K562 (cell line): ENCODE results near the gene WDR35. TPM values are rescaled to one million over a fixed set of nuclear protein-coding genes. Genes with fewer than 3 reads are reported as not detected.

Source experiments
- ATAC-seq: fragments of 200-7000 bp; cut with Tn5 transposase; 3 replicates; pipeline ENCODE4 v1.9.1; 2020; ENCODE audit warnings: moderate library complexity
- BruUV-seq: library from RNA; stranded (reverse); fragments of 400-500 nt; replicated peaks from 2 replicates; lab custom pipeline; 2021; lab: Mats Ljungman, UMichigan
- CTCF ChIA-PET: fragments of 300-600 bp; formaldehyde crosslinking; extraction: SDS; loops from one replicate; lab custom pipeline; 2021; ENCODE audit warnings: low intra/inter-chr PET ratio; lab: Yijun Ruan, JAX
- POLR2A ChIA-PET: fragments of 300-600, 350-650 bp; sonication (Branson Sonifier 250); formaldehyde crosslinking; extraction: SDS; loops from one replicate; lab custom pipeline; 2021; ENCODE audit warnings: antibody characterized with exemption, inconsistent platforms; lab: Yijun Ruan, JAX
- DNase-seq, 4 experiments: peaks; one replicate each; pipeline versions ENCODE4 v3.0.0 to v3.0.0-alpha.2; 2011 to 2018; ENCODE audit warnings: low spot score in 3 of 4, mixed read lengths in 3 of 4; ENCODE audit errors: extremely low read depth in 1 of 4
- FAIRE-seq: peaks from 2 replicates; lab custom pipeline; 2011; peaks lifted over from hg19 to GRCh38; lab: Jason Lieb, UNC
- H2AFZ ChIP-seq: 2 replicates; pipeline ENCODE4 v1.6.0; 2011; ENCODE audit warnings: low read depth, low read length, control low read depth, inconsistent platforms
- H3K27ac ChIP-seq: fragments of 200-600 bp; 3 replicates; pipeline ENCODE4 v1.8.0; 2011; ENCODE audit warnings: low read depth, mild to moderate bottlenecking, control low read depth, inconsistent platforms, low read length, moderate library complexity, mixed read lengths; ENCODE audit errors: extremely low read depth
- H3K27me3 ChIP-seq, 2 experiments: fragments of 300-600 bp in 1 of 2; 2 replicates in 1 of 2; 3 replicates in 1 of 2; pipeline versions ENCODE4 v1.6.0 to v1.8.0; 2011; ENCODE audit warnings: inconsistent platforms in 2 of 2, low read length in 2 of 2, mild to moderate bottlenecking in 1 of 2, mixed read lengths in 1 of 2, moderate library complexity in 1 of 2; ENCODE audit not compliant: control insufficient read depth in 2 of 2, insufficient read depth in 2 of 2
- H3K36me3 ChIP-seq: fragments of 300-600 bp; 3 replicates; pipeline ENCODE4 v1.8.0; 2011; ENCODE audit warnings: mild to moderate bottlenecking, low read length, inconsistent platforms; ENCODE audit not compliant: control insufficient read depth, insufficient read depth
- H3K4me1 ChIP-seq, 2 experiments: fragments of 200-600 bp in 1 of 2; replicated peaks in 1 of 2; 2 replicates in 1 of 2; 3 replicates in 1 of 2; pipeline versions ENCODE4 v1.5.1 to v1.8.0; 2011; ENCODE audit warnings: inconsistent platforms in 2 of 2, low read length in 2 of 2, mild to moderate bottlenecking in 1 of 2, mixed read lengths in 1 of 2, moderate library complexity in 1 of 2; ENCODE audit not compliant: control insufficient read depth in 2 of 2, insufficient read depth in 2 of 2
- H3K4me2 ChIP-seq: 2 replicates; pipeline ENCODE4 v1.6.1; 2011; ENCODE audit warnings: low read length, control low read depth, inconsistent platforms, mixed read lengths; ENCODE audit not compliant: insufficient read depth
- H3K4me3 ChIP-seq: fragments of 200-600 bp; sonication (generic), shearing (Covaris generic); 2 replicates; pipeline ENCODE4 v1.5.1; 2016; ENCODE audit warnings: control low read depth, inconsistent platforms
- H3K79me2 ChIP-seq: fragments of 200-600 bp; 3 replicates; pipeline ENCODE4 v1.8.0; 2011; ENCODE audit warnings: low read length, inconsistent platforms; ENCODE audit not compliant: control insufficient read depth, insufficient read depth
- H3K9ac ChIP-seq, 2 experiments: 2 replicates each; pipeline versions ENCODE4 v1.6.0 to v1.6.1; 2011; ENCODE audit warnings: low read depth in 2 of 2, low read length in 2 of 2, control low read depth in 1 of 2, inconsistent platforms in 1 of 2, mild to moderate bottlenecking in 1 of 2, mixed read lengths in 1 of 2; ENCODE audit not compliant: insufficient read depth in 1 of 2
- H3K9me1 ChIP-seq: one replicate; pipeline ENCODE4 v1.6.0; 2011; ENCODE audit warnings: inconsistent platforms, mild to moderate bottlenecking, low read length, moderate library complexity; ENCODE audit not compliant: control insufficient read depth, insufficient read depth
- H3K9me3 ChIP-seq: replicated peaks from 2 replicates; pipeline ENCODE4 v1.5.1; 2011; ENCODE audit warnings: low read depth, low read length, inconsistent platforms; ENCODE audit not compliant: control insufficient read depth, insufficient read depth
- H4K20me1 ChIP-seq: replicated peaks from 2 replicates; pipeline ENCODE4 v1.6.1; 2011; ENCODE audit warnings: low read length, inconsistent platforms, mixed read lengths; ENCODE audit not compliant: control insufficient read depth, insufficient read depth
- ARNT ChIP-seq, 2 experiments: fragments of 450-650 bp; IDR thresholded peaks; 2 replicates each; pipeline ENCODE4 v1.6.1; 2016; ENCODE audit warnings: mild to moderate bottlenecking in 1 of 2
- ATF4 ChIP-seq: fragments of 450-650 bp; formaldehyde crosslinking; IDR thresholded peaks from 2 replicates; pipeline ENCODE4 v1.4.0; 2022; ENCODE audit warnings: mild to moderate bottlenecking, moderate library complexity
- CGGBP1 ChIP-seq: fragments of 250-450 bp; sonication (Bioruptor Pico); IDR thresholded peaks from 2 replicates; pipeline ENCODE4 v1.9.0; 2021; ENCODE audit warnings: mild to moderate bottlenecking
- CUX1 ChIP-seq: fragments of 200-800 bp; sonication (Bioruptor generic); IDR thresholded peaks from 2 replicates; pipeline ENCODE4 v1.6.1; 2016; ENCODE audit warnings: missing genetic modification characterization, missing compliant biosample characterization
- JUN ChIP-seq, 2 experiments: sonication (generic) in 1 of 2; formaldehyde crosslinking in 1 of 2; IDR thresholded peaks; 2 replicates each; pipeline versions ENCODE4 v1.6.1 to v1.8.0; 2012 to 2022; ENCODE audit warnings: borderline replicate concordance in 2 of 2, mild to moderate bottlenecking in 2 of 2, improper control_type of control experiment in 1 of 2, low read depth in 1 of 2, low read length in 1 of 2, missing genetic modification reagents in 1 of 2
- KDM2B ChIP-seq: fragments of 250-450 bp; sonication (Bioruptor Pico); IDR thresholded peaks from 2 replicates; pipeline ENCODE4 v1.8.0; 2021; ENCODE audit warnings: mild to moderate bottlenecking, moderate library complexity
- MAZ ChIP-seq, 2 experiments: fragments of 450-650 bp in 1 of 2; sonication (generic) in 1 of 2; formaldehyde crosslinking; IDR thresholded peaks in 1 of 2; conservative IDR thresholded peaks in 1 of 2; 2 replicates each; pipeline versions ENCODE4 v1.4.0 to v1.5.0; 2020; ENCODE audit warnings: mild to moderate bottlenecking in 1 of 2, missing genetic modification reagents in 1 of 2
- SREBF1 ChIP-seq: fragments of 150-350 bp; IDR thresholded peaks from 2 replicates; pipeline ENCODE4 v1.6.1; 2014; ENCODE audit warnings: antibody characterized with exemption, low read depth, low read length, borderline replicate concordance
- ZNF639 ChIP-seq, 2 experiments: fragments of 200-800 bp in 1 of 2; sonication (Bioruptor generic) in 1 of 2; sonication (generic) in 1 of 2; formaldehyde crosslinking in 1 of 2; IDR thresholded peaks in 1 of 2; conservative IDR thresholded peaks in 1 of 2; 2 replicates each; pipeline versions ENCODE4 v1.5.0 to v1.6.1; 2016 to 2020; ENCODE audit warnings: missing compliant biosample characterization in 1 of 2, missing genetic modification characterization in 1 of 2, missing genetic modification reagents in 1 of 2
- ZNF766 ChIP-seq: fragments of 200-800 bp; sonication (Bioruptor generic); conservative IDR thresholded peaks from 2 replicates; pipeline ENCODE4 v1.6.1; 2016; ENCODE audit warnings: missing genetic modification characterization, missing compliant biosample characterization
- WGBS: fragments of 100-300 bp; shearing (Covaris generic); methylation state at CpG from one replicate; pipeline ENCODE4 v1.1.6; 2016; ENCODE audit warnings: low coverage, mixed read lengths; ENCODE audit not compliant: insufficient coverage; ENCODE audit errors: missing lambda C conversion rate; 5-methylcytosine and 5-hydroxymethylcytosine counted together
- in situ Hi-C: fragments of 300-500 bp; cut with MboI; formaldehyde crosslinking; loops from 4 replicates; pipeline ENCODE4 v1.15.0; 2018; ENCODE audit warnings: inconsistent platforms, mixed read lengths
- intact Hi-C: fragments of 100-400 bp; cut with micrococcal nuclease; formaldehyde crosslinking; loops from 2 replicates; pipeline ENCODE4 v1.14.2; 2022
- polyA plus RNA-seq, 8 experiments: library from polyadenylated mRNA; depleted of rRNA in 4 of 8; stranded (reverse) in 5 of 8; unstranded in 3 of 8; fragments of >200 nt; fragmentation: Nextera tagmentation in 2 of 8; fragmentation: Illumina TruSeq in 1 of 8; extraction: Ambion mirVana in 2 of 8; extraction: Trizol in 1 of 8; gene quantifications; 2 replicates each; pipeline versions ENCODE4 v1.2.1 to v1.2.3, GENCODE V29; 2011 to 2014; ENCODE audit warnings: inconsistent platforms in 1 of 8, missing spikeins in 1 of 8
- total RNA-seq, 7 experiments: library from RNA; depleted of rRNA in 6 of 7; stranded (reverse); fragments of >200 nt in 6 of 7; fragmentation: Illumina TruSeq in 2 of 7; extraction: Trizol in 2 of 7; gene quantifications; 2 replicates each; pipeline versions ENCODE4 v1.2.1 to v1.2.3, GENCODE V29; 2011 to 2021; ENCODE audit warnings: low replicate concordance in 1 of 7

The WDR35 gene
- total and polyA plus RNA-seq, 9 of the 15 experiments (the other 6 are each of a cell fraction or from before 2014, with no cell fraction given), result 3.3 to 13.1 (median 8.0) TPM

GRCh38 chr2:19897623-19898245, 92.2 kb downstream of the WDR35 start:
- no TSS peak for BruUV-seq
- Histone ChIP-seq H3K4me2 (peak overlapping the region; percentile 70), H3K27ac (peak overlapping the region; percentile 49; the same call in 2 of the 3 replicates), H3K27me3 (no peaks in the 10 kb centered on the region), H3K36me3 (peaks cover 3% of the 10 kb centered on the region; the same call in 1 of the 3 replicates), H3K9me3 (no peaks in the 10 kb centered on the region), H3K4me3 (peak overlapping the region; percentile 33), H4K20me1 (peaks cover 7% of the 10 kb centered on the region; the same call in 1 of the 2 replicates), H3K9me1 (no peaks in the 10 kb centered on the region), H3K79me2 (peaks cover 87% of the 10 kb centered on the region), H3K4me1 (peaks cover 9 to 12% of the 10 kb centered on the region in 2 experiments; a peak in 4 of 5 replicates), H2AFZ (no peak overlapping the region), H3K9ac (peak overlapping the region; percentile 46 to 65; a peak in 3 of 4 replicates)
- peak; percentile 10 for ATAC-seq
- intact Hi-C loops, result loop anchor here (2.0 kb wide), 1 partner anchor 451 kb away; no protein-coding TSS in a partner anchor
- peak; percentile 49 for FAIRE-seq
- WGBS, result 1% methylated on average over 5 of the region's 5 CpGs
- ChIA-PET CTCF (no interaction called here), POLR2A (interaction anchor here (1.9 kb wide), 1 partner anchor 9 kb away, joined by 9 read pairs; no protein-coding TSS in a partner anchor)
- peak in 1 of 4 experiments; percentile 5 for DNase-seq
- in situ Hi-C loops, result no loop called here
- TF ChIP-seq CUX1 (CRISPR knock-in tag) (0 out of 2 replicates have a peak, but pooled peaks have one; percentile 22), ATF4 (CRISPR knock-in tag) (0 out of 2 replicates have a peak, but pooled peaks have one; percentile 16), ZNF639 (CRISPR knock-in tag; conservative IDR thresholded peaks at IDR 0.05 in 1 of 2, IDR thresholded peaks at IDR 0.05 in 1 of 2) (0 out of 4 replicates have a peak, but pooled peaks of 1 of the 2 experiments have one; percentile 50), CGGBP1 (CRISPR knock-in tag) (no peak), ZNF766 (CRISPR knock-in tag) (0 out of 2 replicates have a peak, but pooled peaks have one; percentile 26), KDM2B (CRISPR knock-in tag) (no peak), SREBF1 (no peak), MAZ (CRISPR knock-in tag; conservative IDR thresholded peaks at IDR 0.05 in 1 of 2, IDR thresholded peaks at IDR 0.05 in 1 of 2) (0 out of 4 replicates have a peak, but pooled peaks of 1 of the 2 experiments have one; percentile 21), JUN (IDR thresholded peaks at IDR 0.05; ENCODE audit: borderline replicate concordance, low read depth, low read length) (no peak), JUN (CRISPR knock-in tag; IDR thresholded peaks at IDR 0.05; ENCODE audit: borderline replicate concordance) (no peak), ARNT (IDR thresholded peaks at IDR 0.05) (no peak)
